ENCODE data around the gene SELENBP1.

The SELENBP1 gene

GRCh38 chr1:151343587-151343986, 28.9 kb downstream of the SELENBP1 start:
- no peak for DNase-seq

- DNase-seq, result no peak
Observed at GRCh38 chr1:151342569-151342968, 29.9 kb downstream of the SELENBP1 start.

GRCh38 chr1:151342021-151342420, 30.5 kb downstream of the SELENBP1 start:
- DNase-seq, result no peak

- DNase-seq, result peak; percentile 14
Observed at GRCh38 chr1:151340870-151341754, 31.4 kb downstream of the SELENBP1 start.

GRCh38 chr1:151336556-151336955, 35.9 kb downstream of the SELENBP1 start:
- DNase-seq, result no peak

GRCh38 chr1:151334822-151335221, 37.7 kb downstream of the SELENBP1 start:
- no peak for DNase-seq

GRCh38 chr1:151327903-151328674, 44.4 kb downstream of the SELENBP1 start:
- no peak for DNase-seq

- peak; percentile 82 for DNase-seq
Observed at GRCh38 chr1:151327223-151327902, 45.1 kb downstream of the SELENBP1 start, which contains the start of gene PI4KB. Gene PI4KB (minus strand): TSS chr1:151327416. CDS start chr1:151316481, 10,935 bp downstream.

GRCh38 chr1:151326619-151327222, 45.8 kb downstream of the SELENBP1 start:
- DNase-seq, result peak; percentile 57

- DNase-seq, result no peak
Observed at GRCh38 chr1:151325646-151326429, 46.7 kb downstream of the SELENBP1 start.

- DNase-seq, result no peak
Observed at GRCh38 chr1:151325231-151325630, 47.3 kb downstream of the SELENBP1 start.

GRCh38 chr1:151324390-151324930, 48.0 kb downstream of the SELENBP1 start:
- no peak for DNase-seq

GRCh38 chr1:151318975-151319374, 53.5 kb downstream of the SELENBP1 start:
- DNase-seq, result no peak

- no peak for DNase-seq
Observed at GRCh38 chr1:151315565-151316235, 56.8 kb downstream of the SELENBP1 start.

Measured in stimulated activated CD4-positive, alpha-beta T cell treated with anti-CD3 and anti-CD28 coated beads, Interleukin-4, amount 100 ng/mL, for 1 hour (primary cell).